Fibroblast of peridontal ligament (primary cell): Measurements from ENCODE around the gene SDK1.
"Not testable (repeated sequence)": the region's sequence is repeated elsewhere in the genome, so short reads cannot be mapped to it uniquely, and the experiment has no call there.

Experiments
- DNase-seq: peaks from one replicate; pipeline ENCODE4 v3.0.0-alpha.2; 2010; ENCODE audit errors: extremely low read depth

The SDK1 gene

GRCh38 chr7:4244635-4245034 lies 943.6 kb downstream of the SDK1 start:
- no peak for DNase-seq

GRCh38 chr7:4245135-4245865 lies 944.2 kb downstream of the SDK1 start:
- DNase-seq, result no peak

GRCh38 chr7:4245866-4246470 lies 944.9 kb downstream of the SDK1 start:
- no peak for DNase-seq

- no peak for DNase-seq
These were observed 945.5 kb downstream of the SDK1 start for GRCh38 chr7:4246536-4246935.

GRCh38 chr7:4247106-4247876 lies 946.2 kb downstream of the SDK1 start:
- DNase-seq, result no peak

GRCh38 chr7:4248295-4248694 lies 947.2 kb downstream of the SDK1 start:
- no peak for DNase-seq

GRCh38 chr7:4249241-4249640 lies 948.2 kb downstream of the SDK1 start:
- no peak for DNase-seq

- no peak for DNase-seq
These were observed 954.3 kb downstream of the SDK1 start for GRCh38 chr7:4255336-4255735.

GRCh38 chr7:4256286-4256685 lies 955.2 kb downstream of the SDK1 start:
- no peak for DNase-seq

GRCh38 chr7:4257146-4258111 lies 956.4 kb downstream of the SDK1 start:
- no peak for DNase-seq

GRCh38 chr7:4260116-4260515 lies 959.1 kb downstream of the SDK1 start:
- not testable (repeated sequence) for DNase-seq

- no peak for DNase-seq
These were observed 960.0 kb downstream of the SDK1 start for GRCh38 chr7:4260867-4261600.

- DNase-seq, result no peak
These were observed 960.5 kb downstream of the SDK1 start for GRCh38 chr7:4261601-4261960.

- DNase-seq, result not testable (repeated sequence)
These were observed 963.2 kb downstream of the SDK1 start for GRCh38 chr7:4264206-4264605.

- DNase-seq, result no peak
These were observed 964.0 kb downstream of the SDK1 start for GRCh38 chr7:4265066-4265465.

GRCh38 chr7:4265676-4266075 lies 964.6 kb downstream of the SDK1 start:
- DNase-seq, result no peak

- no peak for DNase-seq
These were observed 965.4 kb downstream of the SDK1 start for GRCh38 chr7:4266270-4267040.

- no peak for DNase-seq
These were observed 966.4 kb downstream of the SDK1 start for GRCh38 chr7:4267341-4268039.
